HepG2 (cell line): ENCODE results near the gene MAN1A1. TPM values are rescaled to one million over a fixed set of nuclear protein-coding genes. Genes with fewer than 3 reads are reported as not detected.

Experiments used
- AGO1 ChIP-seq: fragments of 200-400 bp; formaldehyde crosslinking; IDR thresholded peaks from 2 replicates; pipeline ENCODE4 v1.6.1; 2017; ENCODE audit warnings: mild to moderate bottlenecking, low read depth, low read length, moderate library complexity; ENCODE audit not compliant: poor library complexity, severe bottlenecking
- ARID4A ChIP-seq: sonication (generic); formaldehyde crosslinking; IDR thresholded peaks from 2 replicates; pipeline ENCODE4 v1.5.0; 2020; ENCODE audit warnings: mild to moderate bottlenecking, missing genetic modification reagents, borderline replicate concordance
- BRD4 ChIP-seq: sonication (generic); formaldehyde crosslinking; IDR thresholded peaks from 2 replicates; pipeline ENCODE4 v1.4.0; 2020; ENCODE audit warnings: missing genetic modification reagents
- CEBPG ChIP-seq: IDR thresholded peaks from 2 replicates; pipeline ENCODE4 v1.6.1; 2016
- CENPBD1 ChIP-seq: sonication (generic); formaldehyde crosslinking; IDR thresholded peaks from 2 replicates; pipeline ENCODE4 v1.8.0; 2022; ENCODE audit warnings: missing genetic modification reagents, low read depth, mild to moderate bottlenecking, borderline replicate concordance
- E2F2 ChIP-seq: sonication (generic); formaldehyde crosslinking; IDR thresholded peaks from 2 replicates; pipeline ENCODE4 v1.4.0; 2020; ENCODE audit warnings: missing genetic modification reagents, borderline replicate concordance
- E2F5 ChIP-seq: sonication (generic); formaldehyde crosslinking; conservative IDR thresholded peaks from 2 replicates; pipeline ENCODE4 v1.4.0; 2020; ENCODE audit warnings: missing genetic modification reagents
- HOXA9 ChIP-seq: sonication (generic); formaldehyde crosslinking; IDR thresholded peaks from 2 replicates; pipeline ENCODE4 v1.8.1; 2022; ENCODE audit warnings: missing genetic modification reagents, mild to moderate bottlenecking, moderate library complexity, borderline replicate concordance
- MAFK ChIP-seq, 2 experiments: IDR thresholded peaks in 1 of 2; conservative IDR thresholded peaks in 1 of 2; 2 replicates each; pipeline ENCODE4 v1.6.1; 2011; ENCODE audit warnings: improper control_type of control experiment in 2 of 2, low read length in 2 of 2
- MED13 ChIP-seq: sonication (generic); formaldehyde crosslinking; IDR thresholded peaks from 2 replicates; pipeline ENCODE4 v1.5.0; 2020; ENCODE audit warnings: missing genetic modification reagents
- MNT ChIP-seq: fragments of 450-650 bp; IDR thresholded peaks from 2 replicates; pipeline ENCODE4 v1.6.1; 2016
- NCOA2 ChIP-seq: sonication (generic); formaldehyde crosslinking; IDR thresholded peaks from 2 replicates; pipeline ENCODE4 v1.8.0; 2022; ENCODE audit warnings: inconsistent platforms
- NKX3-1 ChIP-seq: sonication (generic); formaldehyde crosslinking; IDR thresholded peaks from 2 replicates; pipeline ENCODE4 v1.5.0; 2020; ENCODE audit warnings: missing genetic modification reagents
- ONECUT2 ChIP-seq: sonication (generic); formaldehyde crosslinking; IDR thresholded peaks from 2 replicates; pipeline ENCODE4 v1.4.0; 2020; ENCODE audit warnings: missing genetic modification reagents
- SALL1 ChIP-seq: sonication (generic); formaldehyde crosslinking; IDR thresholded peaks from 2 replicates; pipeline ENCODE4 v1.8.0; 2022; ENCODE audit warnings: mild to moderate bottlenecking, missing genetic modification reagents
- SNAPC2 ChIP-seq: sonication (generic); formaldehyde crosslinking; IDR thresholded peaks from 2 replicates; pipeline ENCODE4 v1.8.1; 2022; ENCODE audit warnings: mild to moderate bottlenecking, missing genetic modification reagents
- ZBTB33 ChIP-seq: sonication (generic); formaldehyde crosslinking; IDR thresholded peaks from 2 replicates; pipeline ENCODE4 v1.4.0; 2020; ENCODE audit warnings: missing genetic modification reagents
- ZNF703 ChIP-seq: sonication (generic); formaldehyde crosslinking; IDR thresholded peaks from 2 replicates; pipeline ENCODE4 v1.5.1; 2020; ENCODE audit warnings: missing genetic modification reagents, mild to moderate bottlenecking, moderate library complexity, borderline replicate concordance
- ZNF740 ChIP-seq: sonication (generic); formaldehyde crosslinking; IDR thresholded peaks from 2 replicates; pipeline ENCODE4 v1.4.0; 2020; ENCODE audit warnings: missing genetic modification reagents
- polyA plus RNA-seq, 8 experiments: library from polyadenylated mRNA; depleted of rRNA in 3 of 8; stranded (reverse) in 7 of 8; unstranded in 1 of 8; fragments of >200 nt; fragmentation: Illumina TruSeq in 4 of 8; extraction: Trizol in 4 of 8; gene quantifications; 2 replicates each; pipeline versions ENCODE4 v1.2.1 to v1.2.3, GENCODE V29; 2011 to 2016; ENCODE audit warnings: low read depth in 4 of 8, missing spikeins in 1 of 8, mixed read lengths in 1 of 8; ENCODE audit not compliant: insufficient read depth in 1 of 8
- total RNA-seq, 5 experiments: library from RNA; depleted of rRNA; stranded (reverse); fragments of >200 nt; fragmentation: Illumina TruSeq; extraction: Trizol; gene quantifications; 2 replicates each; pipeline ENCODE4 v1.2.3, GENCODE V29; 2016; ENCODE audit warnings: low read depth in 1 of 5

MAN1A1 gene
- total and polyA plus RNA-seq, 2 of the 13 experiments (the other 11 are each of a cell fraction or from before 2014, with no cell fraction given) = 156 to 236 TPM

- TF ChIP-seq E2F2 (no peak), MAFK (conservative IDR thresholded peaks at IDR 0.05 in 1 of 2, IDR thresholded peaks at IDR 0.05 in 1 of 2; ENCODE audit: low read length in 2 of 2) (peak; percentile 100), HOXA9 (CRISPR knock-in tag) (no peak), AGO1 (no peak), NKX3-1 (CRISPR knock-in tag) (peak; percentile 70; the same call in 1 of the 2 replicates), ZNF703 (CRISPR knock-in tag) (no peak), SNAPC2 (no peak), ZNF740 (no peak), ONECUT2 (no peak), E2F5 (CRISPR knock-in tag) (no peak), ZBTB33 (CRISPR knock-in tag) (no peak), MNT (no peak), CEBPG (CRISPR knock-in tag) (peak; percentile 99), BRD4 (CRISPR knock-in tag) (no peak), ARID4A (CRISPR knock-in tag) (no peak; the same call in 1 of the 2 replicates), MED13 (CRISPR knock-in tag) (no peak), NCOA2 (CRISPR knock-in tag) (peak; percentile 72), SALL1 (CRISPR knock-in tag) (peak; percentile 52; the same call in 1 of the 2 replicates), CENPBD1 (CRISPR knock-in tag) (no peak)
Observed at GRCh38 chr6:119308048-119308570, 41.5 kb downstream of the MAN1A1 start (continued).
